HG02938 (cell line): Measurements from ENCODE around the gene BRD1.

Experiments used
- ATAC-seq: cut with Tn5 transposase; IDR thresholded peaks from one replicate; pipeline ENCODE4 v1.9.1; 2021; ENCODE audit warnings: mild to moderate bottlenecking, moderate library complexity; ENCODE audit not compliant: unreplicated experiment

The BRD1 gene

GRCh38 chr22:49803737-49804375 lies 23.8 kb downstream of the BRD1 start:
- ATAC-seq = no peak

- ATAC-seq = no peak
Measured at GRCh38 chr22:49803134-49803533, 24.5 kb downstream of the BRD1 start.

GRCh38 chr22:49801391-49802060 lies 26.1 kb downstream of the BRD1 start:
- no peak for ATAC-seq

GRCh38 chr22:49800408-49801238 lies 27.1 kb downstream of the BRD1 start:
- ATAC-seq = no peak

- ATAC-seq = no peak
Measured at GRCh38 chr22:49799431-49800075, 28.1 kb downstream of the BRD1 start.

- no peak for ATAC-seq
Measured at GRCh38 chr22:49798486-49799151, 29.1 kb downstream of the BRD1 start.

- ATAC-seq = no peak
Measured at GRCh38 chr22:49797706-49798105, 30.0 kb downstream of the BRD1 start.

GRCh38 chr22:49796596-49797270 lies 30.9 kb downstream of the BRD1 start:
- ATAC-seq = no peak

- no peak for ATAC-seq
Measured at GRCh38 chr22:49795521-49795920, 32.2 kb downstream of the BRD1 start.

- no peak for ATAC-seq
Measured at GRCh38 chr22:49793871-49794270, 33.8 kb downstream of the BRD1 start.

- ATAC-seq = no peak
Measured at GRCh38 chr22:49793296-49793695, 34.4 kb downstream of the BRD1 start.

GRCh38 chr22:49792107-49792506 lies 35.6 kb downstream of the BRD1 start:
- ATAC-seq = no peak

- ATAC-seq = no peak
Measured at GRCh38 chr22:49791682-49792081, 36.0 kb downstream of the BRD1 start.

GRCh38 chr22:49790912-49791311 lies 36.8 kb downstream of the BRD1 start:
- no peak for ATAC-seq

GRCh38 chr22:49789289-49790141 lies 38.2 kb downstream of the BRD1 start:
- ATAC-seq = no peak

- ATAC-seq = no peak
Measured at GRCh38 chr22:49788504-49788903, 39.2 kb downstream of the BRD1 start.

GRCh38 chr22:49787861-49788260 lies 39.8 kb downstream of the BRD1 start:
- no peak for ATAC-seq

GRCh38 chr22:49786976-49787706 lies 40.5 kb downstream of the BRD1 start:
- ATAC-seq = no peak
